Prostate gland (tissue), 2 donors: Measurements from ENCODE around the gene BBS9.

ENCODE experiments used
- POLR2A ChIP-seq: fragments of 450-650 bp; IDR thresholded peaks from one replicate; pipeline ENCODE4 v1.6.1; 2016; ENCODE audit warnings: antibody characterized with exemption, mild to moderate bottlenecking
- POLR2AphosphoS5 ChIP-seq: sonication (generic); formaldehyde crosslinking; IDR thresholded peaks from one replicate; pipeline ENCODE4 v1.6.1; 2017; ENCODE audit warnings: antibody characterized with exemption
- TF ChIP-seq, protein P1 (sequence below), 4 experiments: fragments of 200-600 bp in 2 of 4; fragments of 450-650 bp in 2 of 4; sonication (generic) in 2 of 4; IDR thresholded peaks; 1 replicate in 3 of 4; 2 replicates in 1 of 4; pipeline ENCODE4 v1.5.1; 2016 to 2019; ENCODE audit warnings: antibody characterized with exemption in 4 of 4, mild to moderate bottlenecking in 2 of 4, moderate library complexity in 2 of 4

- TF ChIP-seq, protein P1, sequence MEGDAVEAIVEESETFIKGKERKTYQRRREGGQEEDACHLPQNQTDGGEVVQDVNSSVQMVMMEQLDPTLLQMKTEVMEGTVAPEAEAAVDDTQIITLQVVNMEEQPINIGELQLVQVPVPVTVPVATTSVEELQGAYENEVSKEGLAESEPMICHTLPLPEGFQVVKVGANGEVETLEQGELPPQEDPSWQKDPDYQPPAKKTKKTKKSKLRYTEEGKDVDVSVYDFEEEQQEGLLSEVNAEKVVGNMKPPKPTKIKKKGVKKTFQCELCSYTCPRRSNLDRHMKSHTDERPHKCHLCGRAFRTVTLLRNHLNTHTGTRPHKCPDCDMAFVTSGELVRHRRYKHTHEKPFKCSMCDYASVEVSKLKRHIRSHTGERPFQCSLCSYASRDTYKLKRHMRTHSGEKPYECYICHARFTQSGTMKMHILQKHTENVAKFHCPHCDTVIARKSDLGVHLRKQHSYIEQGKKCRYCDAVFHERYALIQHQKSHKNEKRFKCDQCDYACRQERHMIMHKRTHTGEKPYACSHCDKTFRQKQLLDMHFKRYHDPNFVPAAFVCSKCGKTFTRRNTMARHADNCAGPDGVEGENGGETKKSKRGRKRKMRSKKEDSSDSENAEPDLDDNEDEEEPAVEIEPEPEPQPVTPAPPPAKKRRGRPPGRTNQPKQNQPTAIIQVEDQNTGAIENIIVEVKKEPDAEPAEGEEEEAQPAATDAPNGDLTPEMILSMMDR (IDR thresholded peaks at IDR 0.05) = no peak
- TF ChIP-seq POLR2A (no peak), POLR2AphosphoS5 (no peak)
Measured at GRCh38 chr7:33458581-33458980, 329.2 kb downstream of the BBS9 start.
